Measurements from ENCODE around the gene TRPV2. TPM values are rescaled to one million over a fixed set of nuclear protein-coding genes. Genes with fewer than 3 reads are reported as not detected.

TRPV2 gene
- total and polyA plus RNA-seq, 2 experiments from 2014 or later = 1.7 to 3.2 TPM

GRCh38 chr17:16415031-16415924 lies at the start of gene TRPV2 (continued):
- TF ChIP-seq REST (IDR thresholded peaks at IDR 0.05; ENCODE audit: unreplicated experiment) = no peak

DNA sequence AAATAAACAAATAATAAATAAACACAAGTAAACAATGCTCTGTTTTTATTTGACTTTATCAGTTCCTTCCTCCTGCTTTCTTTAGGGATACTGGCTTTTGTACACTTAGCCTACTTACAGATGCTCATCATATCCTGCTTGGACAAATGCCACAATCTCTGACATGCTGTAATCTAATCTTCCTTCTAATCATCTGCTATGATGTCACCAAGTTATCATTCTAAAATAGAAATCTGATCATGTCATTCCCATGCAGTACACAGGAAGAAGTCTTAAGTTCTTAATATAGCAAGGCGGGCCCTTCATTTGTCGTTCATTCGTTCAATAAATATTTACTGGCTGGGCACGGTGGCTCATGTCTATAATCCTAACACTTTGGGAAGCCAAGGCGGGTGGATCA lies 43.6 kb upstream of the TRPV2 start:
- no peak overlapping the region for H3K4me3 ChIP-seq
- ATAC-seq = no peak
- no peak for TF ChIP-seq REST (IDR thresholded peaks at IDR 0.05; ENCODE audit: unreplicated experiment)
- TF ChIP-seq, protein P1, sequence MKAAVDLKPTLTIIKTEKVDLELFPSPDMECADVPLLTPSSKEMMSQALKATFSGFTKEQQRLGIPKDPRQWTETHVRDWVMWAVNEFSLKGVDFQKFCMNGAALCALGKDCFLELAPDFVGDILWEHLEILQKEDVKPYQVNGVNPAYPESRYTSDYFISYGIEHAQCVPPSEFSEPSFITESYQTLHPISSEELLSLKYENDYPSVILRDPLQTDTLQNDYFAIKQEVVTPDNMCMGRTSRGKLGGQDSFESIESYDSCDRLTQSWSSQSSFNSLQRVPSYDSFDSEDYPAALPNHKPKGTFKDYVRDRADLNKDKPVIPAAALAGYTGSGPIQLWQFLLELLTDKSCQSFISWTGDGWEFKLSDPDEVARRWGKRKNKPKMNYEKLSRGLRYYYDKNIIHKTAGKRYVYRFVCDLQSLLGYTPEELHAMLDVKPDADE (IDR thresholded peaks at IDR 0.05) = no peak
- no peak for TF ChIP-seq ZNF114 (CRISPR knock-in tag; IDR thresholded peaks at IDR 0.05)
- TF ChIP-seq STAT1 (IDR thresholded peaks at IDR 0.05; ENCODE audit: unreplicated experiment) = no peak
- no peak for TF ChIP-seq ZNF462 (CRISPR knock-in tag; IDR thresholded peaks at IDR 0.05)
- TF ChIP-seq JUNB (IDR thresholded peaks at IDR 0.05; ENCODE audit: unreplicated experiment) = no peak
- no peak for TF ChIP-seq NANOG (IDR thresholded peaks at IDR 0.05; ENCODE audit: borderline replicate concordance)
- no peak for TF ChIP-seq EZH2 (IDR thresholded peaks at IDR 0.05; ENCODE audit: low read depth, unreplicated experiment)
- TF ChIP-seq ZNF331 (CRISPR knock-in tag; IDR thresholded peaks at IDR 0.05; ENCODE audit: low read depth) = no peak

More for the DNA sequence above, 43.6 kb upstream of the TRPV2 start:
- Mint-ChIP-seq H3K27me3 (ENCODE audit: insufficient read depth, low read depth, poor library complexity) (peaks cover 7% of the 10 kb centered on the region), H3K4me3 (no peak overlapping the region), H3K4me1 (no peaks in the 10 kb centered on the region), H3K27ac (no peak overlapping the region), H3K9me3 (no peaks in the 10 kb centered on the region), H3K36me3 (ENCODE audit: low read depth) (no peaks in the 10 kb centered on the region)
- H3K4me1 ChIP-seq (ENCODE audit: insufficient read depth) = no peaks in the 10 kb centered on the region
- H3K79me2 ChIP-seq (replicated peaks; ENCODE audit: insufficient read depth) = no peaks in the 10 kb centered on the region
- no peaks in the 10 kb centered on the region for H3K9me2 ChIP-seq (ENCODE audit: insufficient read depth)
- no peaks in the 10 kb centered on the region; the same call in 1 of the 2 replicates for H3F3A ChIP-seq (replicated peaks; ENCODE audit: low read depth)
- H3K4me2 ChIP-seq = no peak overlapping the region
- no peaks in the 10 kb centered on the region for H3K36me3 ChIP-seq (ENCODE audit: insufficient read depth)
- H2AFZ ChIP-seq = no peak overlapping the region
- no peaks in the 10 kb centered on the region for H3K27me3 ChIP-seq (ENCODE audit: insufficient read depth)
- no peak overlapping the region for H3K27ac ChIP-seq (ENCODE audit: low read depth)
- no peaks in the 10 kb centered on the region for H4K20me1 ChIP-seq (replicated peaks; ENCODE audit: insufficient read depth)
- DNase-seq (ENCODE audit: low spot score) = no peak

Measured in GM23338 (cell line).